Smooth muscle cell of the pulmonary artery (primary cell): Measurements from ENCODE around the gene DIP2A. TPM values are rescaled to one million over a fixed set of nuclear protein-coding genes. Genes with fewer than 3 reads are reported as not detected.

Experiments used
- total RNA-seq: library from RNA; depleted of rRNA; stranded (reverse); fragments of >200 nt; gene quantifications from 2 replicates; pipeline ENCODE4 v1.2.3, GENCODE V29; 2014

The DIP2A gene, protein sequence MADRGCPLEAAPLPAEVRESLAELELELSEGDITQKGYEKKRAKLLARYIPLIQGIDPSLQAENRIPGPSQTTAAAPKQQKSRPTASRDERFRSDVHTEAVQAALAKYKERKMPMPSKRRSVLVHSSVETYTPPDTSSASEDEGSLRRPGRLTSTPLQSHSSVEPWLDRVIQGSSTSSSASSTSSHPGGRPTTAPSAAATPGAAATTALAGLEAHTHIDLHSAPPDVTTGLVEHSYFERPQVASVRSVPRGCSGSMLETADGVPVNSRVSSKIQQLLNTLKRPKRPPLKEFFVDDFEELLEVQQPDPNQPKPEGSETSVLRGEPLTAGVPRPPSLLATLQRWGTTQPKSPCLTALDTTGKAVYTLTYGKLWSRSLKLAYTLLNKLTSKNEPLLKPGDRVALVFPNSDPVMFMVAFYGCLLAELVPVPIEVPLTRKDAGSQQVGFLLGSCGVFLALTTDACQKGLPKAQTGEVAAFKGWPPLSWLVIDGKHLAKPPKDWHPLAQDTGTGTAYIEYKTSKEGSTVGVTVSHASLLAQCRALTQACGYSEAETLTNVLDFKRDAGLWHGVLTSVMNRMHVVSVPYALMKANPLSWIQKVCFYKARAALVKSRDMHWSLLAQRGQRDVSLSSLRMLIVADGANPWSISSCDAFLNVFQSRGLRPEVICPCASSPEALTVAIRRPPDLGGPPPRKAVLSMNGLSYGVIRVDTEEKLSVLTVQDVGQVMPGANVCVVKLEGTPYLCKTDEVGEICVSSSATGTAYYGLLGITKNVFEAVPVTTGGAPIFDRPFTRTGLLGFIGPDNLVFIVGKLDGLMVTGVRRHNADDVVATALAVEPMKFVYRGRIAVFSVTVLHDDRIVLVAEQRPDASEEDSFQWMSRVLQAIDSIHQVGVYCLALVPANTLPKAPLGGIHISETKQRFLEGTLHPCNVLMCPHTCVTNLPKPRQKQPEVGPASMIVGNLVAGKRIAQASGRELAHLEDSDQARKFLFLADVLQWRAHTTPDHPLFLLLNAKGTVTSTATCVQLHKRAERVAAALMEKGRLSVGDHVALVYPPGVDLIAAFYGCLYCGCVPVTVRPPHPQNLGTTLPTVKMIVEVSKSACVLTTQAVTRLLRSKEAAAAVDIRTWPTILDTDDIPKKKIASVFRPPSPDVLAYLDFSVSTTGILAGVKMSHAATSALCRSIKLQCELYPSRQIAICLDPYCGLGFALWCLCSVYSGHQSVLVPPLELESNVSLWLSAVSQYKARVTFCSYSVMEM (N-terminal part only)
- 27.4 and 33.4 TPM in 2 replicates for total RNA-seq

DNA sequence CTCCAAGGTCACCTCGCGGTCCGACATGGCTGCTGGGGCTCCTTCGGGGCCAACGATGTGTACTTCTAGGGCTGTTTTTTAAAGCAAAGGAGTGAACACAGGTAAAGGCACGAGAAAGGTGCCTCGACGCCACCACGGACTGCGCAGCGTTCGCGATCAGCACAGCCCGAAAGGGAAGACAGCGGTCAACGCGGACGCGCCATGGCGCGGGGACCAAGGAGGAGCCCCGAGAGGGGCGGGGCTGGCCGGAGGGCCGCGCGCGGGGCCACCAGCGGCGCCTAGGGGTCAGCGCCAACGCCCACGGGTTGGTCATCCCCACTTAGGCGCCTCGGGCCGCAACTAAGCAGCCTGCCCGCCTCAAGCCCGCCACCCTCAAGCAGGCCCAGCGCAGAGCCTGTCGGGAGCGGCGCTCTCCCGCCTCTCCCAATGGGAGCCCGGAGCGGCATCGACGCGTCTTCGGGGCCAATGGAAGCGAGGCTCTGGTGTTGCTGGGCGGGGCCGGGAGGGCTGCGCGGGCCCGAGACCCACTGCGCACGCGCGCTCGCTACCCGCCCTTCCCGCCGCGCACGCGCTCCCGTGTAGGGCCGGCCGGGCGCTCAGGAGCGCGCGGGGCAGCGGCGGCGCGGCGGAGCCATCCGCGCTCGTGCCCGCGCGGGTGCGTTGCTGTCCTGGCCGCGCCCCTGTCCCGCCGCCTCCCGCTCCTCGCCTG, at the start of gene DIP2A:
Gene DIP2A (plus strand): TSS at position 577 of the 709 bp plus-strand sequence. CDS start 241 bp downstream, outside the sequence.

DNA sequence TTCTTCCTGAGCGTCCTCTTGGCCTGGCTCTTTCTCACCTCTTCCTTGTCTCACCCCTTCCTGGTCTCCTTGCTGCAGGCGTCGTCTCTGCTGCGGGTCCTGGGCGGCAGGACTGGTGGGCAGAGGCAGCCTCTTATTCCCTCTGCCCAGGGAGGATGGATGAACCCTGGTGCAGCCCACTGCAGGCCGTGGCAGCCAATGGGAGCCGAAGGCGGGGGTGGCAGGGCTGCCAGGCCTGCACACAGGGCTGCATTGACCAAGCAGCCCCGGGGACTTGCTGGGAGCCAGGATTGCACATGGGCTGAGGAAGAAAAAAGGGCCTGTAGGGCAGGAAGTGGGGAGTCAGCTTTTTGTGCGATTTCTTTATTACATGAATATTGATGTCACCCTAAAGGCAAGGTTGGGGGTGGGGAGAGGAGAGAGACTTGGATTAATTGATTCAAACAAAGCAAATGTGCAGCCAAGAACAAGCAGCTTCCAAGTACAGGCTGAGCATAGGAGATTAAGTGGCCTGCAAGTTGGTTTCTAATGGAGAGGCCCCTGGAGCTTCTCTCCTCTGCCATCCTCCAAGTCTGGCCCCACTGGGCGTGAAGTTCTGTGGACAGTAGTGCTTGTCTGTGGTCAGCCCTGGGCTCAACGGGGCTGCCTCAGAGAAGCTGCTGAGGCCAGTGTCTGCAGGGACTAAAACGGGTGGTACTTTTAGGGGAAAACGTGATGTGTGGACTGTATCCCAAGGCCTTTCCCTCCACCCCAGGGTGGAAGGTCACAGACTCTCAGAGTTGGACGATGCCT, 146.5 kb downstream of the DIP2A start, which contains the start of gene S100B:
Gene S100B (minus strand): TSS at position 108 of the 792 bp plus-strand sequence. CDS start 2,667 bp downstream, outside the sequence.

Other genes starting within 250 kb of the DIP2A start
- gene LSS, start 230.1 kb upstream of the DIP2A start, total RNA-seq = 90.4 and 143 TPM in 2 replicates
- 88.4 and 95.5 TPM in 2 replicates for gene MCM3AP, start 173.3 kb upstream of the DIP2A start, total RNA-seq
- gene YBEY, start 172.5 kb upstream of the DIP2A start, total RNA-seq = 7.0 and 7.4 TPM in 2 replicates
- 3.9 and 4.6 TPM in 2 replicates for gene C21orf58, start 135.0 kb upstream of the DIP2A start, total RNA-seq
- gene PCNT, start 134.7 kb upstream of the DIP2A start, total RNA-seq = 25.9 and 32.3 TPM in 2 replicates
- gene S100B, start 146.2 kb downstream of the DIP2A start, total RNA-seq = 0.40 and 1.4 TPM in 2 replicates
- 180 and 198 TPM in 2 replicates for gene PRMT2, start 176.8 kb downstream of the DIP2A start, total RNA-seq